Neural cell (in vitro differentiated cells): ENCODE results near the gene BST1. TPM values are rescaled to one million over a fixed set of nuclear protein-coding genes. Genes with fewer than 3 reads are reported as not detected.

Experiments
- H2AFZ ChIP-seq: fragments of 200-600, 300-800 bp; sonication (generic), shearing (Covaris generic); 2 replicates; pipeline ENCODE4 v1.6.0; 2014; ENCODE audit warnings: low read depth, mild to moderate bottlenecking, antibody characterized with exemption, low read length, moderate library complexity
- H3F3A ChIP-seq: fragments of 200-600 bp; shearing (Covaris generic); 2 replicates; pipeline ENCODE4 v1.6.1; 2016; ENCODE audit warnings: mild to moderate bottlenecking, moderate library complexity, mixed read lengths, antibody characterized with exemption, low read length; ENCODE audit not compliant: insufficient read depth, poor library complexity, severe bottlenecking
- H3K27ac ChIP-seq: fragments of 200-600, 300-800 bp; sonication (generic), shearing (Covaris generic); 2 replicates; pipeline ENCODE4 v1.5.1; 2014; ENCODE audit warnings: mild to moderate bottlenecking, low read length, moderate library complexity
- H3K27me3 ChIP-seq: fragments of 300-800, 200-600 bp; sonication (generic), shearing (Covaris generic); 2 replicates; pipeline ENCODE4 v1.6.0; 2014; ENCODE audit warnings: mild to moderate bottlenecking, low read depth, low read length, moderate library complexity; ENCODE audit not compliant: insufficient read depth
- H3K36me3 ChIP-seq: fragments of 300-800, 200-600 bp; sonication (generic), shearing (Covaris generic); 2 replicates; pipeline ENCODE4 v1.5.1; 2014; ENCODE audit warnings: mild to moderate bottlenecking, antibody characterized with exemption, low read length, moderate library complexity; ENCODE audit not compliant: insufficient read depth
- H3K4me2 ChIP-seq: fragments of 300-800, 200-600 bp; sonication (generic), shearing (Covaris generic); 2 replicates; pipeline ENCODE4 v1.6.0; 2014; ENCODE audit warnings: mild to moderate bottlenecking, low read length
- H3K4me3 ChIP-seq: fragments of 300-800, 200-600 bp; sonication (generic), shearing (Covaris generic); 2 replicates; pipeline ENCODE4 v1.5.1; 2014; ENCODE audit warnings: mild to moderate bottlenecking, low read length, moderate library complexity
- H3K79me2 ChIP-seq: fragments of 200-600 bp; shearing (Covaris generic); replicated peaks from 2 replicates; pipeline ENCODE4 v1.6.0; 2014; ENCODE audit warnings: mild to moderate bottlenecking, low read length, moderate library complexity; ENCODE audit not compliant: insufficient read depth
- H3K9ac ChIP-seq: fragments of 300-800, 200-600 bp; sonication (generic), shearing (Covaris generic); 2 replicates; pipeline ENCODE4 v1.6.1; 2016; ENCODE audit warnings: mild to moderate bottlenecking, low read length, mixed read lengths
- H3K9me2 ChIP-seq: fragments of 200-600 bp; shearing (Covaris generic); 2 replicates; pipeline ENCODE4 v1.6.1; 2016; ENCODE audit warnings: mild to moderate bottlenecking, low read length, mixed read lengths; ENCODE audit not compliant: insufficient read depth
- H3K9me3 ChIP-seq: fragments of 200-600, 300-800 bp; sonication (generic), shearing (Covaris generic); 2 replicates; pipeline ENCODE4 v1.6.1; 2016; ENCODE audit warnings: mild to moderate bottlenecking, mixed run types, low read length, moderate library complexity, mixed read lengths
- H4K20me1 ChIP-seq: fragments of 200-600 bp; shearing (Covaris generic); 2 replicates; pipeline ENCODE4 v1.6.1; 2016; ENCODE audit warnings: mild to moderate bottlenecking, mixed run types; ENCODE audit not compliant: insufficient read depth
- EP300 ChIP-seq: fragments of 450-650 bp; conservative IDR thresholded peaks from 2 replicates; pipeline ENCODE4 v1.6.1; 2014; ENCODE audit warnings: antibody characterized with exemption, mild to moderate bottlenecking, moderate library complexity; ENCODE audit not compliant: poor library complexity, severe bottlenecking
- EZH2 ChIP-seq: fragments of 200-600, 300-800 bp; shearing (Covaris generic), sonication (generic); IDR thresholded peaks from 2 replicates; pipeline ENCODE4 v1.6.1; 2014; ENCODE audit warnings: antibody characterized with exemption, low read length, borderline replicate concordance, mild to moderate bottlenecking; ENCODE audit not compliant: insufficient read depth, poor library complexity, severe bottlenecking
- MXI1 ChIP-seq: fragments of 450-650 bp; conservative IDR thresholded peaks from 2 replicates; pipeline ENCODE4 v1.6.1; 2014; ENCODE audit warnings: antibody characterized with exemption, mild to moderate bottlenecking; ENCODE audit not compliant: poor library complexity, severe bottlenecking
- POLR2AphosphoS5 ChIP-seq: IDR thresholded peaks from 2 replicates; pipeline ENCODE4 v1.6.1; 2012
- RAD21 ChIP-seq: fragments of 450-650 bp; conservative IDR thresholded peaks from 2 replicates; pipeline ENCODE4 v1.6.1; 2014; ENCODE audit warnings: antibody characterized with exemption, mild to moderate bottlenecking, moderate library complexity
- SMC3 ChIP-seq: fragments of 450-650 bp; conservative IDR thresholded peaks from 2 replicates; pipeline ENCODE4 v1.6.1; 2014; ENCODE audit warnings: antibody characterized with exemption, mild to moderate bottlenecking, moderate library complexity; ENCODE audit not compliant: poor library complexity
- TAF1 ChIP-seq: IDR thresholded peaks from 2 replicates; pipeline ENCODE4 v1.6.1; 2012; ENCODE audit warnings: low read depth
- polyA plus RNA-seq: library from polyadenylated mRNA; depleted of rRNA; stranded (reverse); fragments of >200 nt; gene quantifications from 2 replicates; pipeline ENCODE4 v1.2.3, GENCODE V29; 2014
- TF ChIP-seq, protein P1 (sequence below): fragments of 450-650 bp; IDR thresholded peaks from 2 replicates; pipeline ENCODE4 v1.5.1; 2014; ENCODE audit warnings: antibody characterized with exemption, mild to moderate bottlenecking, moderate library complexity; ENCODE audit not compliant: poor library complexity, severe bottlenecking
- TF ChIP-seq, protein P2 (sequence below): IDR thresholded peaks from 2 replicates; pipeline ENCODE4 v1.6.1; 2012; ENCODE audit warnings: borderline replicate concordance

BST1 gene
- polyA plus RNA-seq, 1 donor from 2014 or later: 1.6 TPM

DNA sequence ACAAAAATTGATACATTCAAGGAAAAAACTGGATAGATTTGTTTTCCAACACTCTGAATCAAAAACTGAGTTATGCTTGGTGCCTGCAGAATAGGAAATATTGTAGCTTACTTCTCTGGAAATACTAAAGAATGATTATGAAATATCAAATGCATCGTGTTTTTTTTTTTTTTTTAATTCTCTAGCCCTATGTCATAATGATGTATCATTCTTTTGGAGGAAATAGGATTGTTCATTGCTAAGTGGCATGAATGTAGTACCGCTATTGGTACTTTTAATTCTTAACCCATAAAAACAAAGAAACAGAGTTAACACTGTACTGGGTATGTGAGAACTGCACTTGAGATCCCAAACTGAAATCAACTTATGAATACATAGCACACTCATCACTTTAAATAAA lies 28.8 kb upstream of the BST1 start:
- Histone ChIP-seq H3K9me2 (no peaks in the 10 kb centered on the region), H2AFZ (no peak overlapping the region), H3K36me3 (no peaks in the 10 kb centered on the region), H4K20me1 (no peaks in the 10 kb centered on the region), H3K4me3 (no peak overlapping the region), H3K9ac (no peak overlapping the region), H3K9me3 (no peaks in the 10 kb centered on the region), H3K79me2 (peaks cover 35% of the 10 kb centered on the region), H3K27ac (no peak overlapping the region), H3K27me3 (no peaks in the 10 kb centered on the region), H3F3A (no peaks in the 10 kb centered on the region), H3K4me2 (no peak overlapping the region)
- no peak for TF ChIP-seq TAF1

DNA sequence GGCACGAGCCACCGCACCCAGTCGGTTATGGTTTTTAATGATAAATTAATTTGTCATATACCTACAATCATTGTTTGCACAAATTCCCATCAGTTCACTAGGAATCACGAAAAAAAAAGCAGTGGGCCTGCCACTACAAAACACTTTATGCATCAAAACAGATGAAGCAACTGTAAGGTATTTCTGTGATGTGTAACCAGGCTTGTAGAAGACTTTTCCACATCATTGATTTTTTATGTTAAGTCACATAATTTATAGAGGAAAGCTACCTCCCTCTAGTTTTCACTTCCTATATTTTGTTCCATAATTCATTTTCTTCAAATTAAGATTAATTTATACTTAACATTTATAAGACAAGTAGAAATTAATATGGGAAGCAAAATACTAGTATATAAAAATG lies 27.9 kb upstream of the BST1 start:
- Histone ChIP-seq H4K20me1 (no peaks in the 10 kb centered on the region), H3K9ac (no peak overlapping the region), H3K27ac (no peak overlapping the region), H3K4me3 (no peak overlapping the region), H3K9me2 (no peaks in the 10 kb centered on the region), H2AFZ (no peak overlapping the region), H3F3A (no peaks in the 10 kb centered on the region), H3K36me3 (no peaks in the 10 kb centered on the region), H3K27me3 (no peaks in the 10 kb centered on the region), H3K9me3 (no peaks in the 10 kb centered on the region), H3K79me2 (peaks cover 43% of the 10 kb centered on the region), H3K4me2 (no peak overlapping the region)
- no peak for TF ChIP-seq SMC3
- TF ChIP-seq, protein P1, sequence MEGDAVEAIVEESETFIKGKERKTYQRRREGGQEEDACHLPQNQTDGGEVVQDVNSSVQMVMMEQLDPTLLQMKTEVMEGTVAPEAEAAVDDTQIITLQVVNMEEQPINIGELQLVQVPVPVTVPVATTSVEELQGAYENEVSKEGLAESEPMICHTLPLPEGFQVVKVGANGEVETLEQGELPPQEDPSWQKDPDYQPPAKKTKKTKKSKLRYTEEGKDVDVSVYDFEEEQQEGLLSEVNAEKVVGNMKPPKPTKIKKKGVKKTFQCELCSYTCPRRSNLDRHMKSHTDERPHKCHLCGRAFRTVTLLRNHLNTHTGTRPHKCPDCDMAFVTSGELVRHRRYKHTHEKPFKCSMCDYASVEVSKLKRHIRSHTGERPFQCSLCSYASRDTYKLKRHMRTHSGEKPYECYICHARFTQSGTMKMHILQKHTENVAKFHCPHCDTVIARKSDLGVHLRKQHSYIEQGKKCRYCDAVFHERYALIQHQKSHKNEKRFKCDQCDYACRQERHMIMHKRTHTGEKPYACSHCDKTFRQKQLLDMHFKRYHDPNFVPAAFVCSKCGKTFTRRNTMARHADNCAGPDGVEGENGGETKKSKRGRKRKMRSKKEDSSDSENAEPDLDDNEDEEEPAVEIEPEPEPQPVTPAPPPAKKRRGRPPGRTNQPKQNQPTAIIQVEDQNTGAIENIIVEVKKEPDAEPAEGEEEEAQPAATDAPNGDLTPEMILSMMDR: no peak
- no peak for TF ChIP-seq MXI1
- no peak for TF ChIP-seq TAF1
- TF ChIP-seq POLR2AphosphoS5: no peak
- TF ChIP-seq EZH2: no peak
- TF ChIP-seq, protein P2, sequence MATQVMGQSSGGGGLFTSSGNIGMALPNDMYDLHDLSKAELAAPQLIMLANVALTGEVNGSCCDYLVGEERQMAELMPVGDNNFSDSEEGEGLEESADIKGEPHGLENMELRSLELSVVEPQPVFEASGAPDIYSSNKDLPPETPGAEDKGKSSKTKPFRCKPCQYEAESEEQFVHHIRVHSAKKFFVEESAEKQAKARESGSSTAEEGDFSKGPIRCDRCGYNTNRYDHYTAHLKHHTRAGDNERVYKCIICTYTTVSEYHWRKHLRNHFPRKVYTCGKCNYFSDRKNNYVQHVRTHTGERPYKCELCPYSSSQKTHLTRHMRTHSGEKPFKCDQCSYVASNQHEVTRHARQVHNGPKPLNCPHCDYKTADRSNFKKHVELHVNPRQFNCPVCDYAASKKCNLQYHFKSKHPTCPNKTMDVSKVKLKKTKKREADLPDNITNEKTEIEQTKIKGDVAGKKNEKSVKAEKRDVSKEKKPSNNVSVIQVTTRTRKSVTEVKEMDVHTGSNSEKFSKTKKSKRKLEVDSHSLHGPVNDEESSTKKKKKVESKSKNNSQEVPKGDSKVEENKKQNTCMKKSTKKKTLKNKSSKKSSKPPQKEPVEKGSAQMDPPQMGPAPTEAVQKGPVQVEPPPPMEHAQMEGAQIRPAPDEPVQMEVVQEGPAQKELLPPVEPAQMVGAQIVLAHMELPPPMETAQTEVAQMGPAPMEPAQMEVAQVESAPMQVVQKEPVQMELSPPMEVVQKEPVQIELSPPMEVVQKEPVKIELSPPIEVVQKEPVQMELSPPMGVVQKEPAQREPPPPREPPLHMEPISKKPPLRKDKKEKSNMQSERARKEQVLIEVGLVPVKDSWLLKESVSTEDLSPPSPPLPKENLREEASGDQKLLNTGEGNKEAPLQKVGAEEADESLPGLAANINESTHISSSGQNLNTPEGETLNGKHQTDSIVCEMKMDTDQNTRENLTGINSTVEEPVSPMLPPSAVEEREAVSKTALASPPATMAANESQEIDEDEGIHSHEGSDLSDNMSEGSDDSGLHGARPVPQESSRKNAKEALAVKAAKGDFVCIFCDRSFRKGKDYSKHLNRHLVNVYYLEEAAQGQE: no peak
- TF ChIP-seq RAD21: no peak
- TF ChIP-seq EP300: no peak

DNA sequence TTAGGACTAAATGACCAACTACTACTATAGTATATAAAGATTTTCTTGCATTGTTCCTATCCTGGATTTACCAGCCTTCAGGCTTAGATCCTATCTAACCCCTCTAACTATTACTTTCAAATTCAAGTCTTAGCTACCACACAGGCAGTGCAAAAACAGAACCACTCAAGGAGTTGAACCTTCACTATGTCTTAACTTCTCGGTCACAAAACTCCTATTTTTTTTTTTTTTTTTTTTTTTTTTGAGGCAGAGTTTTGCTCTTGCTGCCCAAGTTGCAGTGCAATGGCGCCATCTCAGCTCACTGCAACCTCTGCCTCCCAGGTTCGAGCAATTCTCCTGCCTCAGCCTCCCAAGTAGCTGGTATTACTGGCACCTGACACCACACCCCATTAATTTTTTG lies 27.5 kb upstream of the BST1 start:
- H3K4me2 ChIP-seq: no peak overlapping the region
- H4K20me1 ChIP-seq: no peaks in the 10 kb centered on the region
- no peaks in the 10 kb centered on the region for H3K9me2 ChIP-seq
- TF ChIP-seq, protein P1: no peak
- TF ChIP-seq TAF1: no peak
- TF ChIP-seq RAD21: no peak
- no peak for TF ChIP-seq EP300
- no peak for TF ChIP-seq POLR2AphosphoS5
- TF ChIP-seq, protein P2: no peak
- no peak for TF ChIP-seq SMC3
- TF ChIP-seq MXI1: no peak
- no peak for TF ChIP-seq EZH2
- H3F3A ChIP-seq: no peaks in the 10 kb centered on the region
- no peaks in the 10 kb centered on the region for H3K9me3 ChIP-seq
- no peak overlapping the region for H3K9ac ChIP-seq
- H3K36me3 ChIP-seq: no peaks in the 10 kb centered on the region
- no peaks in the 10 kb centered on the region for H3K27me3 ChIP-seq
- H2AFZ ChIP-seq: no peak overlapping the region
- H3K4me3 ChIP-seq: no peak overlapping the region
- H3K27ac ChIP-seq: no peak overlapping the region
- H3K79me2 ChIP-seq: peaks cover 47% of the 10 kb centered on the region
